ENCODE measurements around the gene ASCL5.

ASCL5 gene

GRCh38 chr1:201110138-201110537 is 16.8 kb downstream of the ASCL5 start:
- Histone ChIP-seq H3K27me3 (ENCODE audit: control insufficient read depth, insufficient read depth, low read length) (no peaks in the 10 kb centered on the region), H3K36me3 (ENCODE audit: control insufficient read depth, insufficient read depth, low read length) (no peaks in the 10 kb centered on the region), H3K27ac (no peak overlapping the region), H3K9ac (no peak overlapping the region), H3K4me2 (ENCODE audit: low read length) (no peak overlapping the region), H3K9me3 (ENCODE audit: control insufficient read depth, low read length) (no peaks in the 10 kb centered on the region), H2AFZ (no peak overlapping the region), H3K4me3 (ENCODE audit: low read depth, low read length) (no peak overlapping the region), H3K4me1 (no peaks in the 10 kb centered on the region), H3K79me2 (no peaks in the 10 kb centered on the region)
- no peak for TF ChIP-seq CTCF (IDR thresholded peaks at IDR 0.05)

- H3K4me1 ChIP-seq = no peaks in the 10 kb centered on the region
- no peak overlapping the region for H3K4me3 ChIP-seq (ENCODE audit: low read depth, low read length)
- no peaks in the 10 kb centered on the region for H3K27me3 ChIP-seq (ENCODE audit: control insufficient read depth, insufficient read depth, low read length)
- no peak overlapping the region for H2AFZ ChIP-seq
- H3K9me3 ChIP-seq (ENCODE audit: control insufficient read depth, low read length) = no peaks in the 10 kb centered on the region
- H3K79me2 ChIP-seq = no peaks in the 10 kb centered on the region
- H3K4me2 ChIP-seq (ENCODE audit: low read length) = no peak overlapping the region
- TF ChIP-seq CTCF (IDR thresholded peaks at IDR 0.05) = no peak
- H3K27ac ChIP-seq = no peak overlapping the region
- no peak overlapping the region for H3K9ac ChIP-seq
- H3K36me3 ChIP-seq (ENCODE audit: control insufficient read depth, insufficient read depth, low read length) = no peaks in the 10 kb centered on the region
These were observed 17.3 kb downstream of the ASCL5 start for GRCh38 chr1:201109651-201110050.

- H3K4me2 ChIP-seq (ENCODE audit: low read length) = no peak overlapping the region
- no peak overlapping the region for H3K4me3 ChIP-seq (ENCODE audit: low read depth, low read length)
- H3K9me3 ChIP-seq (ENCODE audit: control insufficient read depth, low read length) = no peaks in the 10 kb centered on the region
- no peaks in the 10 kb centered on the region for H3K4me1 ChIP-seq
- H3K36me3 ChIP-seq (ENCODE audit: control insufficient read depth, insufficient read depth, low read length) = no peaks in the 10 kb centered on the region
- H3K79me2 ChIP-seq = no peaks in the 10 kb centered on the region
- no peak overlapping the region for H3K27ac ChIP-seq
- TF ChIP-seq CTCF (IDR thresholded peaks at IDR 0.05) = no peak
- H3K9ac ChIP-seq = no peak overlapping the region
- no peak overlapping the region for H2AFZ ChIP-seq
- H3K27me3 ChIP-seq (ENCODE audit: control insufficient read depth, insufficient read depth, low read length) = no peaks in the 10 kb centered on the region
These were observed 18.4 kb downstream of the ASCL5 start for GRCh38 chr1:201108614-201109013.

GRCh38 chr1:201105688-201106087 is 21.3 kb downstream of the ASCL5 start:
- H3K36me3 ChIP-seq (ENCODE audit: control insufficient read depth, insufficient read depth, low read length) = no peaks in the 10 kb centered on the region
- no peaks in the 10 kb centered on the region for H3K9me3 ChIP-seq (ENCODE audit: control insufficient read depth, low read length)
- no peak overlapping the region for H2AFZ ChIP-seq
- H3K9ac ChIP-seq = no peak overlapping the region
- no peaks in the 10 kb centered on the region for H3K4me1 ChIP-seq
- H3K4me3 ChIP-seq (ENCODE audit: low read depth, low read length) = no peak overlapping the region
- no peak overlapping the region for H3K27ac ChIP-seq
- no peaks in the 10 kb centered on the region for H3K27me3 ChIP-seq (ENCODE audit: control insufficient read depth, insufficient read depth, low read length)
- TF ChIP-seq CTCF (IDR thresholded peaks at IDR 0.05) = no peak
- H3K4me2 ChIP-seq (ENCODE audit: low read length) = no peak overlapping the region
- H3K79me2 ChIP-seq = no peaks in the 10 kb centered on the region

GRCh38 chr1:201104141-201104540 is 22.8 kb downstream of the ASCL5 start:
- Histone ChIP-seq H2AFZ (no peak overlapping the region), H3K27ac (no peak overlapping the region), H3K4me2 (ENCODE audit: low read length) (no peak overlapping the region), H3K36me3 (ENCODE audit: control insufficient read depth, insufficient read depth, low read length) (no peaks in the 10 kb centered on the region), H3K27me3 (ENCODE audit: control insufficient read depth, insufficient read depth, low read length) (no peaks in the 10 kb centered on the region), H3K4me3 (ENCODE audit: low read depth, low read length) (no peak overlapping the region), H3K79me2 (no peaks in the 10 kb centered on the region), H3K9me3 (ENCODE audit: control insufficient read depth, low read length) (no peaks in the 10 kb centered on the region), H3K4me1 (no peaks in the 10 kb centered on the region), H3K9ac (no peak overlapping the region)
- no peak for TF ChIP-seq CTCF (IDR thresholded peaks at IDR 0.05)

Measured in parathyroid adenoma (tissue), 2 donors.